CD4-positive, CD25-positive, alpha-beta regulatory T cell (primary cell): ENCODE results near the gene TMEM267. TPM values are rescaled to one million over a fixed set of nuclear protein-coding genes. Genes with fewer than 3 reads are reported as not detected.
A peak's percentile ranks its signal among the peaks of the same experiment; 100 is the strongest.
"Not testable (repeated sequence)": the region's sequence is repeated elsewhere in the genome, so short reads cannot be mapped to it uniquely, and the experiment has no call there.

Experiments used
- ATAC-seq, 2 donors: fragments of 150-1000 bp; cut with Tn5 transposase; one replicate each; pipeline ENCODE4 v1.10.0; 2021; ENCODE audit warnings: low read depth in 2 of 2, moderate number of reproducible peaks in 2 of 2, moderate library complexity in 1 of 2
- DNase-seq, 3 donors: peaks; one replicate each; pipeline versions ENCODE4 v3.0.0 to v3.0.0-alpha.2; 2012 to 2022; ENCODE audit warnings: mixed read lengths in 1 of 3
- H3K27ac ChIP-seq: one replicate; pipeline ENCODE4 v1.7.0; 2013; ENCODE audit warnings: mild to moderate bottlenecking, low read length; ENCODE audit not compliant: insufficient read depth, poor library complexity, severe bottlenecking
- H3K27me3 ChIP-seq: one replicate; pipeline ENCODE4 v1.7.0; 2013; ENCODE audit warnings: low read length; ENCODE audit not compliant: control insufficient read depth, insufficient read depth
- H3K36me3 ChIP-seq: one replicate; pipeline ENCODE4 v1.7.0; 2013; ENCODE audit warnings: mild to moderate bottlenecking, low read length, moderate library complexity; ENCODE audit not compliant: control insufficient read depth, insufficient read depth
- H3K4me1 ChIP-seq: 2 replicates; pipeline ENCODE4 v1.7.0; 2013; ENCODE audit warnings: mild to moderate bottlenecking, low read length; ENCODE audit not compliant: insufficient read depth, control insufficient read depth, poor library complexity, severe bottlenecking
- H3K4me3 ChIP-seq: one replicate; pipeline ENCODE4 v1.7.0; 2013; ENCODE audit warnings: low read depth, mild to moderate bottlenecking, low read length, moderate library complexity
- H3K9me3 ChIP-seq, 2 experiments: 1 replicate in 1 of 2; 2 replicates in 1 of 2; pipeline ENCODE4 v1.7.0; 2013; ENCODE audit warnings: low read length in 2 of 2, mild to moderate bottlenecking in 1 of 2, moderate library complexity in 1 of 2; ENCODE audit not compliant: control insufficient read depth in 2 of 2
- H3K27ac Mint-ChIP-seq, 3 donors: one replicate each; pipeline ENCODE4 v1.8.0; 2020 to 2022; ENCODE audit warnings: mild to moderate bottlenecking in 3 of 3, mixed read lengths in 3 of 3, moderate library complexity in 2 of 3
- H3K27me3 Mint-ChIP-seq: one replicate; pipeline ENCODE4 v1.8.0; 2022; ENCODE audit warnings: mild to moderate bottlenecking, mixed read lengths
- H3K36me3 Mint-ChIP-seq: one replicate; pipeline ENCODE4 v1.8.0; 2020; ENCODE audit warnings: mixed read lengths
- H3K4me1 Mint-ChIP-seq, 4 donors: one replicate each; pipeline ENCODE4 v1.8.0; 2020 to 2022; ENCODE audit warnings: mixed read lengths in 4 of 4, mild to moderate bottlenecking in 1 of 4
- H3K4me3 Mint-ChIP-seq, 4 donors: one replicate each; pipeline ENCODE4 v1.8.0; 2020 to 2022; ENCODE audit warnings: mild to moderate bottlenecking in 4 of 4, mixed read lengths in 4 of 4, moderate library complexity in 3 of 4
- H3K9me3 Mint-ChIP-seq, 7 donors: one replicate each; pipeline ENCODE4 v1.8.0; 2020 to 2022; ENCODE audit warnings: mixed read lengths in 7 of 7, mild to moderate bottlenecking in 3 of 7, moderate library complexity in 2 of 7
- polyA plus RNA-seq, 4 donors: library from polyadenylated mRNA; unstranded; fragments of 300-500 nt; fragmentation: Illumina TruSeq; gene quantifications; one replicate each; pipeline ENCODE4 v1.2.3, GENCODE V29; 2021
- total RNA-seq: library from RNA; stranded (reverse); gene quantifications from one replicate; pipeline ENCODE4 v1.2.3, GENCODE V29; 2022

TMEM267 gene
- total and polyA plus RNA-seq, 5 donors from 2014 or later: 11.5 to 33.5 (median 31.9) TPM

GRCh38 chr5:43441575-43441974 lies 42.1 kb downstream of the TMEM267 start:
- not testable (repeated sequence) for H3K27ac ChIP-seq, ATAC-seq, H3K4me1 ChIP-seq, H3K4me1 Mint-ChIP-seq, H3K4me3 Mint-ChIP-seq, H3K27ac Mint-ChIP-seq, H3K36me3 ChIP-seq, H3K4me3 ChIP-seq, H3K27me3 ChIP-seq, H3K27me3 Mint-ChIP-seq, DNase-seq
- H3K9me3 Mint-ChIP-seq: peaks cover 3 to 65% (median 20%) of the 10 kb centered on the region in 7 donors
- peaks cover 13 to 23% of the 10 kb centered on the region in 2 experiments for H3K9me3 ChIP-seq
- peaks cover 23% of the 10 kb centered on the region for H3K36me3 Mint-ChIP-seq

- Histone ChIP-seq H3K27me3 (no peaks in the 10 kb centered on the region), H3K4me3 (no peak overlapping the region), H3K9me3 (peaks cover 5 to 18% of the 10 kb centered on the region in 2 experiments), H3K27ac (no peak overlapping the region), H3K36me3 (no peaks in the 10 kb centered on the region), H3K4me1 (no peaks in the 10 kb centered on the region)
- Mint-ChIP-seq H3K36me3 (peaks cover 5% of the 10 kb centered on the region), H3K9me3 (peaks cover 0 to 46% (median 15%) of the 10 kb centered on the region in 7 donors), H3K27ac (peak overlapping the region in 1 of 3 donors; percentile 65), H3K27me3 (no peaks in the 10 kb centered on the region), H3K4me1 (peaks cover 0 to 2% (median under 1%) of the 10 kb centered on the region in 4 donors), H3K4me3 (no peak overlapping the region)
- ATAC-seq (no peak), DNase-seq (no peak)
These were observed 46.5 kb downstream of the TMEM267 start for GRCh38 chr5:43437062-43437660.

- no peaks in the 10 kb centered on the region for H3K4me1 ChIP-seq
- no peak overlapping the region for H3K27ac ChIP-seq
- Mint-ChIP-seq H3K4me3 (no peak overlapping the region), H3K27me3 (no peaks in the 10 kb centered on the region), H3K4me1 (peaks cover 0 to 2% (median under 1%) of the 10 kb centered on the region in 4 donors), H3K36me3 (peaks cover 5% of the 10 kb centered on the region), H3K27ac (no peak overlapping the region), H3K9me3 (peaks cover 0 to 15% (median 6%) of the 10 kb centered on the region in 7 donors)
- H3K9me3 ChIP-seq: peaks cover 3 to 10% of the 10 kb centered on the region in 2 experiments
- no peak overlapping the region for H3K4me3 ChIP-seq
- no peaks in the 10 kb centered on the region for H3K27me3 ChIP-seq
- DNase-seq (no peak), ATAC-seq (no peak)
- H3K36me3 ChIP-seq: no peaks in the 10 kb centered on the region
These were observed 50.3 kb downstream of the TMEM267 start for GRCh38 chr5:43433382-43433781.

- H3K9me3 ChIP-seq: peaks cover 2 to 4% of the 10 kb centered on the region in 2 experiments
- no peak overlapping the region for H3K27ac ChIP-seq
- H3K36me3 Mint-ChIP-seq: no peaks in the 10 kb centered on the region
- H3K27ac Mint-ChIP-seq: no peak overlapping the region
- H3K4me3 Mint-ChIP-seq: no peak overlapping the region
- DNase-seq: no peak
- H3K4me3 ChIP-seq: no peak overlapping the region
- peaks cover 0 to 8% (median 3%) of the 10 kb centered on the region in 7 donors for H3K9me3 Mint-ChIP-seq
- H3K4me1 ChIP-seq: no peaks in the 10 kb centered on the region
- no peak for ATAC-seq
- no peaks in the 10 kb centered on the region for H3K27me3 ChIP-seq
- H3K27me3 Mint-ChIP-seq: no peaks in the 10 kb centered on the region
- H3K36me3 ChIP-seq: no peaks in the 10 kb centered on the region
- H3K4me1 Mint-ChIP-seq: peaks cover 0 to 2% (median under 1%) of the 10 kb centered on the region in 4 donors
These were observed 50.9 kb downstream of the TMEM267 start for GRCh38 chr5:43432486-43433375.

DNA sequence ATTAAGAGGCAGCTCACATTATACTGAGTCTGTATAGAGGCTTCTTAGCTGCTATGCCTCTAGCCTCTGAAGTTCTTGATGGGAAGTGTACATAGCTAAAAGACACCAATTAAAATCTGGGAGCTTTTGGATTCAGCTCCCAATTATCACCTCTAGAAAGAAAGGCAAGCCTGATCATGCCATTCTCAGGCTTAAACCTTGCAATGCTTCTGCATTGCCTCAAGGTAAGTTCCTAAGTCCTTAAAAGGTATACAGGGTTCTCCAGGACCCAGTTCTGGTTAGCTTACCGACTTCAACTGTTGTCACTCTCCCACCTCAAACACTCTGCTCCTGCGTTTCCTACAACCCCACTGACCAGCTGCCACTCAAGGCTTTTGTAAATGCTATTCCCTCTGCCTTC lies 54.0 kb downstream of the TMEM267 start:
- Histone ChIP-seq H3K27me3 (no peaks in the 10 kb centered on the region), H3K9me3 (no peaks in the 10 kb centered on the region), H3K27ac (no peak overlapping the region), H3K36me3 (no peaks in the 10 kb centered on the region), H3K4me3 (no peak overlapping the region), H3K4me1 (no peaks in the 10 kb centered on the region)
- Mint-ChIP-seq H3K27ac (no peak overlapping the region), H3K27me3 (no peaks in the 10 kb centered on the region), H3K4me3 (peak overlapping the region in 1 of 4 donors; percentile 15), H3K36me3 (no peaks in the 10 kb centered on the region), H3K9me3 (no peaks in the 10 kb centered on the region), H3K4me1 (no peaks in the 10 kb centered on the region)
- DNase-seq (no peak), ATAC-seq (no peak)

DNA sequence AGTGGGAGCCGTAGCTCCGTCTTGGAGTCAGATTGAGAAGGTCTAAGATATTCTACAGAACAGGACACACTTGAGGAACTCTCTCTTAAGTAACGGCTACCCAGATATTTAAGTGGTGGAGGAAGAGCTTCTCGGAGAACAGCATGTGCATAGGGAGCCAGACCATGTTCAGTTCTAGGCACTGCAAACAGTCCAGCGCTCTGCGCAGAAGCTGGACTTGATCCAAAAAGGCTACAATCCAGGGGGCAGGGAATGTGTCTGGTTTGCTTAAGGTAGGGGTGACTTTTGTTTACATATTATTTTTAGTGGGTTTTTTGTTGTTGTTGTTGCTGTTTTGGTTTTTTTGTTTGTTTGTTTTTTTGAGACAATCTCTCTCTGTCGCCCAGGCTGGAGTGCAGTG lies 54.6 kb downstream of the TMEM267 start:
- Histone ChIP-seq H3K4me3 (no peak overlapping the region), H3K9me3 (no peaks in the 10 kb centered on the region), H3K36me3 (no peaks in the 10 kb centered on the region), H3K4me1 (no peaks in the 10 kb centered on the region), H3K27ac (no peak overlapping the region), H3K27me3 (no peaks in the 10 kb centered on the region)
- no peak overlapping the region for H3K4me3 Mint-ChIP-seq
- DNase-seq (no peak), ATAC-seq (no peak)
- H3K4me1 Mint-ChIP-seq: no peaks in the 10 kb centered on the region
- H3K27ac Mint-ChIP-seq: peak overlapping the region in 1 of 3 donors; percentile 19
- H3K27me3 Mint-ChIP-seq: no peaks in the 10 kb centered on the region
- no peaks in the 10 kb centered on the region for H3K9me3 Mint-ChIP-seq
- H3K36me3 Mint-ChIP-seq: no peaks in the 10 kb centered on the region

GRCh38 chr5:43427306-43427705 lies 56.4 kb downstream of the TMEM267 start:
- ATAC-seq: no peak
- Histone ChIP-seq H3K27me3 (no peaks in the 10 kb centered on the region), H3K4me3 (no peak overlapping the region), H3K27ac (no peak overlapping the region), H3K4me1 (no peaks in the 10 kb centered on the region), H3K36me3 (no peaks in the 10 kb centered on the region), H3K9me3 (no peaks in the 10 kb centered on the region)
- no peaks in the 10 kb centered on the region for H3K36me3 Mint-ChIP-seq
- H3K4me3 Mint-ChIP-seq: no peak overlapping the region
- no peaks in the 10 kb centered on the region for H3K4me1 Mint-ChIP-seq
- no peak for DNase-seq
- no peaks in the 10 kb centered on the region for H3K27me3 Mint-ChIP-seq
- H3K9me3 Mint-ChIP-seq: no peaks in the 10 kb centered on the region
- no peak overlapping the region for H3K27ac Mint-ChIP-seq
